GM20431 (cell line): ENCODE measurements around the gene OR52N5.

Experiments used
- in situ Hi-C: fragments of 300-500 bp; cut with MseI, MboI; formaldehyde crosslinking; loops from one replicate; pipeline ENCODE4 v1.15.0; 2020; ENCODE audit warnings: low sequenced_read_pairs; ENCODE audit not compliant: unreplicated experiment

OR52N5 gene

GRCh38 chr11:5727691-5728090 is 55.5 kb downstream of the OR52N5 start:
- in situ Hi-C loops: no loop called here

GRCh38 chr11:5726351-5726750 is 56.8 kb downstream of the OR52N5 start:
- in situ Hi-C loops: no loop called here
